HG03520 (cell line): ENCODE results near the gene CDRT15.
"Not testable (repeated sequence)": the region's sequence is repeated elsewhere in the genome, so short reads cannot be mapped to it uniquely, and the experiment has no call there.

Source experiments
- ATAC-seq: cut with Tn5 transposase; IDR thresholded peaks from one replicate; pipeline ENCODE4 v1.9.1; 2021; ENCODE audit warnings: mild to moderate bottlenecking, moderate library complexity; ENCODE audit not compliant: unreplicated experiment

CDRT15 gene

DNA sequence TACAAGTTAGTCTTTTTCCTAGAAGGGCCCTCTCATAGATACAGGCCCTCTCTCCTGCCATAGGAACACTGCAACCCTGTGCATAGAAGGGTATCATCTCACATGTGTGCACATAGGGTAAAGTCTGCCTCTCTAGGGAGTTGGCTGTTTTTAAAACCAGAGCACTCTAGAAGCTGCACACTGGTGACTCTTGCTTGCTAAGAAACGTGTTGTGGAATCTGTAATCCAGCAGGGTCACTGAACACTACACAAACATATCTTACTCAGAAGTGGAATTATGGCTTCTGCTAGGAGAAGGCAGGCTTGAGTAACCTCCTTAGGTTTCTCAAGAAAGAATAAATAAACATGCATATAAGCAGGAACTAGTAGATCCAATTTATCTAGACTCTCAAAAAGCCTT, 45.9 kb downstream of the CDRT15 start:
- ATAC-seq: not testable (repeated sequence)

- not testable (repeated sequence) for ATAC-seq
Measured at GRCh38 chr17:14186443-14186842, 50.2 kb downstream of the CDRT15 start.
